GM12865 (cell line): ENCODE data around the gene APCDD1.

ENCODE experiments used
- DNase-seq: peaks from one replicate; pipeline ENCODE4 v3.0.0; 2010; ENCODE audit warnings: low read depth
- H3K4me3 ChIP-seq: 2 replicates; pipeline ENCODE4 v1.5.1; 2011; ENCODE audit warnings: mild to moderate bottlenecking, low read depth, low read length, control low read depth
- TF ChIP-seq, protein P1 (sequence below): IDR thresholded peaks from 2 replicates; pipeline ENCODE4 v1.5.1; 2011; ENCODE audit warnings: low read length, control low read depth, low read depth, inconsistent platforms; ENCODE audit not compliant: insufficient read depth; ENCODE audit errors: missing control alignments

APCDD1 gene

DNA sequence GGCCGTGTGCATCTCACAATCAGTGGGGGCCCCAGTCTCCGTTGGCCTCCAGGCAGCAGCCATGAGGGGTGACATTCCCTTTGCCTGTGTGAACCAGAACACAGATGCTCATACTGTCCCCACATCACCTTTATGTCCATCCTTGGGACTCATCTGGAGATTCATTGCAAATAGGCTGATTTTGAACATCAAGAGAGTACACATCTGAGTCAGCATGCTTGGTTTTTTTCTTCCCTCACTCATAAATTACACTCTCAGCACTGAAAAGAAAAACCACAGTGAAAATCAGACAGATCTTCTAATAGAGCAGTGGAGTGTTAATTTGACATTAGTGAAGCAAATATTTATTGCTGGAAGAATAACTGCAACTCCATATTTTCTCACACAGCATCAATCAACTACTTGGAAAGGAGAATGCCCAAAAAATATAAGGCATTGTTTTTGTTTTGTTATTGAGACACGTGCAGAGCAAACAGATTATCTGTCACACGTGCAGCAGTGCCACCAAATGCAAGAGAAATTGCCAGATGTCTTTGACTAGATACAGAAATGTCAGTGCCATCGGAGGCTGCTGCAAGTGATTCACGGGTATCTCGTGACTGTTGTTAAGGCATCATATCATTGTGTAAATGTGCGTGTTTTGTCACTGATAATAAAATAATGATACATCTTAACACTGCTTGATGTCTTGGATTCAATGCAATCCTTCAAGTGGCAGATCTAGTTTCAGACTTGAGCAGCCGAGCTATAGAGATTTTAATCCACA lies 10.9 kb downstream of the APCDD1 start:
- no peak for DNase-seq
- H3K4me3 ChIP-seq = no peak overlapping the region
- TF ChIP-seq, protein P1, sequence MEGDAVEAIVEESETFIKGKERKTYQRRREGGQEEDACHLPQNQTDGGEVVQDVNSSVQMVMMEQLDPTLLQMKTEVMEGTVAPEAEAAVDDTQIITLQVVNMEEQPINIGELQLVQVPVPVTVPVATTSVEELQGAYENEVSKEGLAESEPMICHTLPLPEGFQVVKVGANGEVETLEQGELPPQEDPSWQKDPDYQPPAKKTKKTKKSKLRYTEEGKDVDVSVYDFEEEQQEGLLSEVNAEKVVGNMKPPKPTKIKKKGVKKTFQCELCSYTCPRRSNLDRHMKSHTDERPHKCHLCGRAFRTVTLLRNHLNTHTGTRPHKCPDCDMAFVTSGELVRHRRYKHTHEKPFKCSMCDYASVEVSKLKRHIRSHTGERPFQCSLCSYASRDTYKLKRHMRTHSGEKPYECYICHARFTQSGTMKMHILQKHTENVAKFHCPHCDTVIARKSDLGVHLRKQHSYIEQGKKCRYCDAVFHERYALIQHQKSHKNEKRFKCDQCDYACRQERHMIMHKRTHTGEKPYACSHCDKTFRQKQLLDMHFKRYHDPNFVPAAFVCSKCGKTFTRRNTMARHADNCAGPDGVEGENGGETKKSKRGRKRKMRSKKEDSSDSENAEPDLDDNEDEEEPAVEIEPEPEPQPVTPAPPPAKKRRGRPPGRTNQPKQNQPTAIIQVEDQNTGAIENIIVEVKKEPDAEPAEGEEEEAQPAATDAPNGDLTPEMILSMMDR = no peak

DNA sequence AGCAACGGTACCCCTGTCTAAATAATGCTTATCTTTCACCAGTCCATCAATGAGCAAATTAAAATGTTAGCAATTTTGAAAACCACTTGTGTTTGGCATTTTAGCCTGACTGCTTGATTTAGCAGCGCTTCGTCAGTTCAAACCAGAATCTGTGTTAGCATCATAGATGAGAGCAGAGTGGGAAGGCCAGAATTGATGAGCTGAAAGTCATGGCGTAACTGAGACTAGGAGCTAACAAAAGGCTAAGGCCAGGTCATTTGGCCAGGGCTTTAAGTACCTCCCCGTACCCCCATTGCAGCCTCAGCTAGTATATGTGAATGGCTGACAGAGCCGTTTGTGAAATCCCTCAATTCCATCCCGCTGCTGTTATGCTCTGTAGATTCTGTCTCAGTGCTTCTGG lies 16.0 kb downstream of the APCDD1 start:
- no peak overlapping the region for H3K4me3 ChIP-seq
- TF ChIP-seq, protein P1 = no peak
- DNase-seq = no peak

DNA sequence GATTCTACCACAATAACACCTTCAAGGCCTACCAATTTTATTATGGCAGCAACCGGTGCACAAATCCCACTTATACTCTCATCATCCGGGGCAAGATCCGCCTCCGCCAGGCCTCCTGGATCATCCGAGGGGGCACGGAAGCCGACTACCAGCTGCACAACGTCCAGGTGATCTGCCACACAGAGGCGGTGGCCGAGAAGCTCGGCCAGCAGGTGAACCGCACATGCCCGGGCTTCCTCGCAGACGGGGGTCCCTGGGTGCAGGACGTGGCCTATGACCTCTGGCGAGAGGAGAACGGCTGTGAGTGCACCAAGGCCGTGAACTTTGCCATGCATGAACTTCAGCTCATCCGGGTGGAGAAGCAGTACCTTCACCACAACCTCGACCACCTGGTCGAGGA lies 17.1 kb downstream of the APCDD1 start:
- no peak overlapping the region for H3K4me3 ChIP-seq
- TF ChIP-seq, protein P1 = no peak
- no peak for DNase-seq

DNA sequence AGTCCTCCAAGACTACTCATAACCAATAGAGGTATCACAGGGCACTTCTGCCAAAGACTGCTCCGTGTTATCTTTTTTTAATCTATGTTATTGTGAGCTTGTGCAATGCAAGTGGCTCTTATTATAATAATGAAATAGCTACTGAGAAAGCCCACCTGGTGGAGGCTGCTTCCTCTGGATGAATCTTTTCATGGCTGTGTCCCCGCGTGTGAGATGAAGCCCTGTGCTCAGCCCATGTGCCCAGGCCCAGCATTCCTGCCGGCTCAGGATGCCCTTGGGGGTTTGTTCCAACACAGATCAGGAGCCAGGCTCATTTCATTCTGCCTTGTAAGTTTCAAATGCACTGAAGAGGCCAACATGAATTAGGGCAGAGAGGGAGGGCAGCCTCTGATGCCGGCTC lies 18.7 kb downstream of the APCDD1 start:
- TF ChIP-seq, protein P1 = no peak
- DNase-seq = no peak
- no peak overlapping the region for H3K4me3 ChIP-seq

DNA sequence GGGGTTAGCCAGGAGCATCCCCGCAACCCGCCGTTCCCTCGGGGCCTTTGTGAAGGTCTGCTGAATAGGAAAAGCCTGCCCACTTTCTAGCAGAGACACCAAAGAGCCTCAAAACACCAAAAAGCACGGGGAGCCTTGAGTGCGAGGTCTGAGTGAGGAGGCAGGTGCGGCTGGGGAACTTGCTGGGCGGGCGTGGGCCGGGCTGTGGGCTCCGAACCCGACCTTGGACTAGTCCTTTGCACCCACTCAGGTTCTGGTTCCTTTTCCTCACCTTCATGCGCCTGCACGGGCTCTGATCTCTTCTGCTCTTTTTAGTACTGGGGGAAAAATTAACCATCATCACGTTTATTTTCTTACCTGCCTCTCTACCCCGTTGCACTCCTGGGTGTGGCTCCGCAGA lies 19.9 kb downstream of the APCDD1 start:
- H3K4me3 ChIP-seq = no peak overlapping the region
- DNase-seq = no peak

DNA sequence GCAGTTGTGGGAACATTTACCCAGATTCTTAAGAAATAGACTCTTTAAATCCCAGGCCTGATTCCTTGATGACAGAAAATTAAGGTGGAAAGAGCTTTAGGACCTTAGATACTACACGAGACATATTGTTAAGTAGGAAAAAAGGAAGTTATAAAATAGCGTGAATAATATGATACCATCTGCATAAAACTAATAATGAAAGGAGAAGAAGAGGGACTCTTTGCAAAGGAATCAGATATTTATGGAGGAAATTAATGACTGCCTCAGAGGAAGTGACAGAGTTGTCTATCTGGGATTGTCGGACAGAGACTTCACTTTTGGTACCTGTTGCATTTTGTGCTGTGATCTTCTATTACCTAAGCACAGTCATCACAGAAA lies 20.8 kb downstream of the APCDD1 start:
- no peak overlapping the region for H3K4me3 ChIP-seq
- no peak for DNase-seq
- TF ChIP-seq, protein P1 = no peak

More for the DNA sequence above, 19.9 kb downstream of the APCDD1 start:
- TF ChIP-seq, protein P1 = no peak

DNA sequence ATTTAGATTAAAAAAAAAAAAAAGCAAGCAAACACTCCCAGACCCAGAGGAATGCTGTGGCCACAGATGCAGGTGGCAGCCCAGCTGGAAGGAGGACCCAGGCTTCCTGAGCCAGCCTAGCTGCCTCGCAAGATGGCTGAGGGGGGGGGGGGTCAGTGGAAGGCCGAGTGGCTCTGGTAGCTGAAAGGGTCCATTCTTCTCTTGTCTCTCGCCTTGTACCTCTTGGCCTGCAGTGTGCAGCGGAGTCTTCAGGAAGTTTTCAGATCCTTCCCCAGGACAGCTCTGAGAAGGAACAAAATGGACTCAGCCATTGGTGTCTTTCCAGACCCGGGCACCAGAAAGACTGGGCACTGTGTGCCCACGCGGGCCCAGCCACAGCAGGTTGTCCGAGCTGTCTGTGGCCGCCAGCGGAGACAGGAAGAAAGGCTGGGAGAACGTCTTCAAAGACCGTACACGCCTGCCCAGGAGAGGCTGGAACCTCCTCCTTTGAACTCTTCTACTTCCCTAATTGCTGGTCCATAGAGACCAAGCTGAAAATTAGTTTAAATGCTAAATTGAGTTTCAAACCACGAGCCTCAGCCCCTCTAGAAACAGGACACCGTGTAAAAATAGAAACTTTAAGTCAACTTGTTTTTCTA lies 21.3 kb downstream of the APCDD1 start:
- H3K4me3 ChIP-seq = no peak overlapping the region
- TF ChIP-seq, protein P1 = no peak
- DNase-seq = no peak
